Keratinocyte (primary cell): Measurements from ENCODE around the gene ST3GAL5.

Experiments used
- CTCF ChIP-seq, 3 experiments: IDR thresholded peaks in 1 of 3; conservative IDR thresholded peaks in 1 of 3; optimal IDR thresholded peaks in 1 of 3; 2 replicates in 2 of 3; 3 replicates in 1 of 3; pipeline versions ENCODE3 to v1.5.1; 2011; ENCODE audit warnings: low read length in 3 of 3, mild to moderate bottlenecking in 3 of 3, moderate library complexity in 2 of 3, control low read depth in 1 of 3, inconsistent platforms in 1 of 3; ENCODE audit not compliant: insufficient read depth in 2 of 3; ENCODE audit errors: extremely low read depth in 1 of 3
- EZH2 ChIP-seq: IDR thresholded peaks from one replicate; pipeline ENCODE4 v1.6.1; 2012; ENCODE audit warnings: inconsistent platforms, mild to moderate bottlenecking, low read length, moderate library complexity

- no peak for TF ChIP-seq CTCF (optimal IDR thresholded peaks at IDR 0.05 in 1 of 3, IDR thresholded peaks at IDR 0.05 in 1 of 3, conservative IDR thresholded peaks at IDR 0.05 in 1 of 3; ENCODE audit: extremely low read depth in 1 of 3, insufficient read depth in 2 of 3, low read length in 3 of 3)
- TF ChIP-seq EZH2 = no peak
Observed at GRCh38 chr2:85862426-85862825, 26.4 kb downstream of the ST3GAL5 start.
